Measurements from ENCODE around the gene MYLK2.

MYLK2 gene

DNA sequence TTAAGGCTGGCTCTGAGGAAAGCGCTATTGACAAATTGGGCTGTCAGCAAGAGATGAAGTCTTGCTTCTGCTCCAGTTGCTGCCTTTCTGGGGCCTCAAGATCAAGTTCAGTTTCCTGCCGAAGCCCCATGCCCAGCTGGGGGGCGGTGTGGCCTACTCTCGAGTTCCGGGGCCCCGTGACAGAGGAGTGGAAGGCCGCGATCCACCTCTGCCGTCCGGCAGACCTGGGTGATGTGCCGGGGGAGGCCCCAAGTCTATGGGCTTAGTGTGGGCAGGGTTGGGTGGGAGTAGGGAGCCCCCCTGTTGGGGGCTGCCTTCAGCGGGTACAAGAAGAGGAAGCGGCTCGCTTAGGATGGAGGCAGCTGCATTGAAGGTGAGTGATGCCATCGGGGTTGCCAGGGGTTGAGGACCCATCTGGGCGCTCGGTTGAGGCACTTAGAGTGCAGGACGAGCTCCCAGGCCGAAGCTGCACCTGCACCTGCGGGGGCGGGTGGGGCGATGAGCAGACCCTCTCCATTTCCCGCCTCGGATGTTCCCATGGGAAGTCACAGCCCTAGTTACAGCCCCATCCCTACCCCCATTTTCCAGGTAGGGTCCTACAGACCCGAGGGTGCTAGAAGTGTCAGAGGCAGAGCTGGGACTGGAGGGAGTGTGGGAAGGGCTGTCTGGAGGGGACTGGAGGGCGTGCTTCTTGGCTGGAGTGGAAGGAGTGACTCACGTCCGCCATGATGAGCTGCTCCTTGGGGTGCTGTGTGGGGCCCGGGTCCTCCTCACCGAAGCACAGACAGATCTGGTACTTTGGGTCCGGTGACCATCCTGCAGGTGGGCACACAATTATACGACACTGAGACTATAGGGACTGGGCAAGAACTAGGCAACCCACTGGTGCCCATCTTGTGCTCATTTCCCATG lies 29.2 kb downstream of the MYLK2 start:
- Histone ChIP-seq H3K27me3 (ENCODE audit: low read depth, low read length) (peaks cover 16% of the 10 kb centered on the region), H3K4me1 (ENCODE audit: low read length) (peaks cover 15% of the 10 kb centered on the region), H3K9me3 (ENCODE audit: insufficient read depth, low read length) (no peaks in the 10 kb centered on the region), H3K9ac (ENCODE audit: low read length) (no peak overlapping the region), H3K36me3 (replicated peaks; ENCODE audit: low read depth, low read length) (no peaks in the 10 kb centered on the region), H3K27ac (ENCODE audit: low read length) (no peak overlapping the region), H4K20me1 (ENCODE audit: insufficient read depth, low read length) (no peaks in the 10 kb centered on the region), H3K4me2 (ENCODE audit: low read length) (no peak overlapping the region), H3K4me3 (ENCODE audit: low read length) (no peak overlapping the region), H2AFZ (ENCODE audit: low read depth, low read length) (no peak overlapping the region), H3K79me2 (ENCODE audit: low read length) (no peaks in the 10 kb centered on the region)
- TF ChIP-seq EZH2phosphoT487 (IDR thresholded peaks at IDR 0.05; ENCODE audit: low read depth): no peak
- TF ChIP-seq, protein P1, sequence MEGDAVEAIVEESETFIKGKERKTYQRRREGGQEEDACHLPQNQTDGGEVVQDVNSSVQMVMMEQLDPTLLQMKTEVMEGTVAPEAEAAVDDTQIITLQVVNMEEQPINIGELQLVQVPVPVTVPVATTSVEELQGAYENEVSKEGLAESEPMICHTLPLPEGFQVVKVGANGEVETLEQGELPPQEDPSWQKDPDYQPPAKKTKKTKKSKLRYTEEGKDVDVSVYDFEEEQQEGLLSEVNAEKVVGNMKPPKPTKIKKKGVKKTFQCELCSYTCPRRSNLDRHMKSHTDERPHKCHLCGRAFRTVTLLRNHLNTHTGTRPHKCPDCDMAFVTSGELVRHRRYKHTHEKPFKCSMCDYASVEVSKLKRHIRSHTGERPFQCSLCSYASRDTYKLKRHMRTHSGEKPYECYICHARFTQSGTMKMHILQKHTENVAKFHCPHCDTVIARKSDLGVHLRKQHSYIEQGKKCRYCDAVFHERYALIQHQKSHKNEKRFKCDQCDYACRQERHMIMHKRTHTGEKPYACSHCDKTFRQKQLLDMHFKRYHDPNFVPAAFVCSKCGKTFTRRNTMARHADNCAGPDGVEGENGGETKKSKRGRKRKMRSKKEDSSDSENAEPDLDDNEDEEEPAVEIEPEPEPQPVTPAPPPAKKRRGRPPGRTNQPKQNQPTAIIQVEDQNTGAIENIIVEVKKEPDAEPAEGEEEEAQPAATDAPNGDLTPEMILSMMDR (IDR thresholded peaks at IDR 0.05; ENCODE audit: low read depth, low read length): no peak

DNA sequence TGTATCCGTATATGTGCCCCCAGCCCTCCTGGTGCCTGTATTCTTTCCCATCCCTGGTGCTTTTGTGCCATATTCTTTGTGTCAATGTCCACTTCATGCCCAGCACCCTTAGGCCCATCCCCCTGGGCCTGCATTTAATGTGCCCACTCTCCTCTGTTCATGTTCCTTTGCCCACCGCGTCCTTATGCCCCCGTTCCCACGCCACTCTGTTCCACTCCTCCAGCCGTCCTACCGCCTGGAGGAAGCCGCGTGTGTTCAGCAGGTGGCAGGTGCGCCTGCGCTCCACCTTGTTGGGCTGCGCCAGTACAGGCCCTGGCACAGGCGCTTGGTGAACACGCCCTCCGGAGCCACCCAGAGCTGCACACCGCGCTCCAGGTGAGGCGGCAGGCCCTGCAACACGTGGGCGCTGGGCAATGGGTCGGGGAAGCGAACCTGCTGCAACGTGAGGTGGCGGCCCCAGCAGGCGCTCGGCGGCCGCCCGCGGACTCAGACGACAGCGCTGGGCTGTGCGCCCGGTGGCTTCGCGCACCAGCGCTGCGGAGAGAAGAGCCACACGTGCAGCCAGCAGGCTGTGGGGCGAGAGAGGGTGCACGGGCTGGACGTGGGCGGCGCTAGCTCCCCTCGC lies 30.3 kb downstream of the MYLK2 start:
- TF ChIP-seq EZH2phosphoT487 (IDR thresholded peaks at IDR 0.05; ENCODE audit: low read depth): no peak
- TF ChIP-seq, protein P1 (IDR thresholded peaks at IDR 0.05; ENCODE audit: low read depth, low read length): no peak
- Histone ChIP-seq H3K79me2 (ENCODE audit: low read length) (no peaks in the 10 kb centered on the region), H2AFZ (ENCODE audit: low read depth, low read length) (no peak overlapping the region), H3K9me3 (ENCODE audit: insufficient read depth, low read length) (no peaks in the 10 kb centered on the region), H3K36me3 (replicated peaks; ENCODE audit: low read depth, low read length) (no peaks in the 10 kb centered on the region), H3K27ac (ENCODE audit: low read length) (no peak overlapping the region), H3K4me2 (ENCODE audit: low read length) (no peak overlapping the region), H3K4me3 (ENCODE audit: low read length) (no peak overlapping the region), H3K4me1 (ENCODE audit: low read length) (peaks cover 15% of the 10 kb centered on the region), H3K27me3 (ENCODE audit: low read depth, low read length) (peaks cover 24% of the 10 kb centered on the region), H4K20me1 (ENCODE audit: insufficient read depth, low read length) (no peaks in the 10 kb centered on the region), H3K9ac (ENCODE audit: low read length) (no peak overlapping the region)

DNA sequence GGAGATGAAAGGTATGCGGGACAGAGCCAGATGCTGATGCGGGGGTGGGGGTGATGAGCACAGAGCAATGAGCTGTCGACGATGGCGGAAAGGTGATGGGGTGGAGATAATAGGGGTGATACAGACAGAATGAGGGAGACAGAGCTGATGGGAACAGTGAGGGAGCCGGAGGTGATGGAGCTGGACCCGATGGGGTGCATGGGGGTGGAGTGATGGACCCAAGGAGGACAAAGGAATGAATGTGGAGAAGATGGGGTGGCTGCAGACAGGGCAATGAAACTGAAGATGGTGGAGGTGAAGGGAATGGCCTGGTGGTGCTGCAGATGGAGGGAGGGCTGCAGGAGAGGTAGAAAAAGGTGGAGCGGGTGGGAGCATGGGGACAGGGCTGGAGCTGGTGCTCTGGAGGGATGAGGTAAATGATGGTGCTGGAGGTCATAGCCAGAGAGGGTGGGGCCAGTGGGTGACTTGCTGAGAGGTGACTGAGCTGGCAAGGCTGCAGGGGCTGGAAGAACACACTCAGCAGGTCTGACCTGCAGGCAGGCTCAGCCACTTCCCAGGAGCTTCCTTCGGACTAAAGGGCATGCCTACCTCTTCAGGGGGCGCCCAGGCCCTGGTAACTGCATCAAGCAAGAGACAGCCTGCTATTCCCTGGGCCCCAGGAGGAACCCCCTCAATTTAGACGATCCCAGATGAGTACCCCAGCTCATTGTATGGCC lies 32.2 kb downstream of the MYLK2 start:
- TF ChIP-seq, protein P1 (IDR thresholded peaks at IDR 0.05; ENCODE audit: low read depth, low read length): no peak
- TF ChIP-seq EZH2phosphoT487 (IDR thresholded peaks at IDR 0.05; ENCODE audit: low read depth): no peak
- H3K9ac ChIP-seq (ENCODE audit: low read length): no peak overlapping the region
- H3K27me3 ChIP-seq (ENCODE audit: low read depth, low read length): peaks cover 33% of the 10 kb centered on the region
- H3K27ac ChIP-seq (ENCODE audit: low read length): no peak overlapping the region
- no peaks in the 10 kb centered on the region for H4K20me1 ChIP-seq (ENCODE audit: insufficient read depth, low read length)
- H3K9me3 ChIP-seq (ENCODE audit: insufficient read depth, low read length): no peaks in the 10 kb centered on the region
- no peak overlapping the region for H3K4me3 ChIP-seq (ENCODE audit: low read length)
- H3K4me1 ChIP-seq (ENCODE audit: low read length): peaks cover 5% of the 10 kb centered on the region; the same call in 1 of the 2 replicates
- H3K4me2 ChIP-seq (ENCODE audit: low read length): no peak overlapping the region
- H3K36me3 ChIP-seq (replicated peaks; ENCODE audit: low read depth, low read length): no peaks in the 10 kb centered on the region
- no peak overlapping the region for H2AFZ ChIP-seq (ENCODE audit: low read depth, low read length)
- no peaks in the 10 kb centered on the region for H3K79me2 ChIP-seq (ENCODE audit: low read length)

DNA sequence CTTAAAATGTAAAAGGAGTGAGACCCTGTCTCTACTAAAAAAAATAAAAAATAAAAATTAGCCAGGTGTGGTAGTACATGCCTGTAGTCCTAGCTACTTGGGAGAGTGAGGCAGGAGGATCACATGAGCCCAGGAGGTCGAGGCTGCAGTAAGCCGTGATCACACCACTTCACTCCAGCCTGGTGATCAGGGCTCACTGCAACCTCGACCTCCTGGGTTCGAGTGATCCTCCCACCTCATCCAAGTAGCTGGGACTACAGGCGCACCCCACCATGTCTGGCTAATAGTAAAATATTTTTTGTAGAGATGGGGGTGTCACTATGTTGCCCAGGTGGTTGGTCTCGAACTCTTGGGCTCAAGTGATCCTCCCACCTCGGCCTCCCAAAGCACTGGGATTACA lies 34.3 kb downstream of the MYLK2 start:
- Histone ChIP-seq H3K27ac (ENCODE audit: low read length) (no peak overlapping the region), H3K4me2 (ENCODE audit: low read length) (no peak overlapping the region), H3K36me3 (replicated peaks; ENCODE audit: low read depth, low read length) (no peaks in the 10 kb centered on the region), H3K79me2 (ENCODE audit: low read length) (no peaks in the 10 kb centered on the region), H3K4me3 (ENCODE audit: low read length) (no peak overlapping the region), H4K20me1 (ENCODE audit: insufficient read depth, low read length) (no peaks in the 10 kb centered on the region), H3K9me3 (ENCODE audit: insufficient read depth, low read length) (no peaks in the 10 kb centered on the region), H3K4me1 (ENCODE audit: low read length) (peaks cover 9% of the 10 kb centered on the region), H3K9ac (ENCODE audit: low read length) (no peak overlapping the region), H3K27me3 (ENCODE audit: low read depth, low read length) (peaks cover 44% of the 10 kb centered on the region), H2AFZ (ENCODE audit: low read depth, low read length) (no peak overlapping the region)
- TF ChIP-seq EZH2phosphoT487 (IDR thresholded peaks at IDR 0.05; ENCODE audit: low read depth): no peak
- TF ChIP-seq, protein P1 (IDR thresholded peaks at IDR 0.05; ENCODE audit: low read depth, low read length): no peak
